ENCODE measurements around the gene ZNF276.
"Not testable (repeated sequence)": the region's sequence is repeated elsewhere in the genome, so short reads cannot be mapped to it uniquely, and the experiment has no call there.

The ZNF276 gene

DNA sequence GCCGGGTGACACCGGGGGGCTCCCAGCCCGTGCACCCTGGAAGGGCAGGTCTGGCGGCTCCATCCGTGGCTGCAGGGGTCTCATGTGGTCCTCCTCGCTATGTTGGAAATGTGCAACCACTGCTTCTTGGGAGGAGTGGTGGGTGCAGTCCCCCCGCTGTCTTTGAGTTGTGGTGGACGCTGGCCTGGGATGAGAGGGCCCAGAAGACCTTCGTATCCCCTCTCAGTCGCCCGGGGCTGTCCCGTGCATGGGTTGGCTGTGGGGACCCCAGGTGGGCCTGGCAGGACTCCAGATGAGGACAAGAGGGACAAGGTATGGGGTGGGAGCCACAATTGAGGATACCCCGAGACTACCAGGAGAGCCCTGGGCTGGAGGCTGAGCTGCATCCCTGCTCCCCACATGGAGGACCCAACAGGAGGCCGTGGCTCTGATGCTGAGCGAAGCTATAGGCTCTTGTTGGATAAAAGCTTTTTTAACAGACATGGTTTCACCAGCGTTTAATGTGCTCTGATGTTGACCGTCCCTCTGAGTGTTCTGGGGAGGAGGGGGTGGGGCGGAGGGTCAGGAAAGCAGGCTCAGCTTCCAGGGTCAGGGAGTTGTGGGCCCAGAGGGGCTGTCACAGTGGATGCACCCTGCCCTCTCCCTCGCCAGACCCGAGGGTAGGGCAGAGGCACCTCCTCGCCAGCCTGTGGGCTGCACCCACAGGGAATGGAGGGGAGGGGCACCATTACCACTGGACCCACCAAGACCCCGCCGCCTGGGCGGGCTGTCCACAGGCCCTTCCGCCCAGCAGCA, 25.3 kb upstream of the ZNF276 start:
- Histone ChIP-seq H3K9ac (ENCODE audit: low read length) (no peak overlapping the region), H3K4me2 (ENCODE audit: low read length) (no peak overlapping the region), H4K20me1 (ENCODE audit: insufficient read depth, low read length) (peaks cover 6% of the 10 kb centered on the region; the same call in 1 of the 2 replicates), H3K4me3 (ENCODE audit: low read length) (no peak overlapping the region), H3K79me2 (ENCODE audit: low read length) (no peaks in the 10 kb centered on the region), H2AFZ (ENCODE audit: low read depth, low read length) (no peak overlapping the region), H3K27ac (ENCODE audit: low read length) (no peak overlapping the region), H3K27me3 (ENCODE audit: low read depth, low read length) (no peaks in the 10 kb centered on the region), H3K36me3 (replicated peaks; ENCODE audit: low read depth, low read length) (peaks cover 17% of the 10 kb centered on the region), H3K9me3 (ENCODE audit: insufficient read depth, low read length) (no peaks in the 10 kb centered on the region), H3K4me1 (ENCODE audit: low read length) (peaks cover 10% of the 10 kb centered on the region)
- TF ChIP-seq EZH2phosphoT487 (IDR thresholded peaks at IDR 0.05; ENCODE audit: low read depth): no peak
- TF ChIP-seq, protein P1, sequence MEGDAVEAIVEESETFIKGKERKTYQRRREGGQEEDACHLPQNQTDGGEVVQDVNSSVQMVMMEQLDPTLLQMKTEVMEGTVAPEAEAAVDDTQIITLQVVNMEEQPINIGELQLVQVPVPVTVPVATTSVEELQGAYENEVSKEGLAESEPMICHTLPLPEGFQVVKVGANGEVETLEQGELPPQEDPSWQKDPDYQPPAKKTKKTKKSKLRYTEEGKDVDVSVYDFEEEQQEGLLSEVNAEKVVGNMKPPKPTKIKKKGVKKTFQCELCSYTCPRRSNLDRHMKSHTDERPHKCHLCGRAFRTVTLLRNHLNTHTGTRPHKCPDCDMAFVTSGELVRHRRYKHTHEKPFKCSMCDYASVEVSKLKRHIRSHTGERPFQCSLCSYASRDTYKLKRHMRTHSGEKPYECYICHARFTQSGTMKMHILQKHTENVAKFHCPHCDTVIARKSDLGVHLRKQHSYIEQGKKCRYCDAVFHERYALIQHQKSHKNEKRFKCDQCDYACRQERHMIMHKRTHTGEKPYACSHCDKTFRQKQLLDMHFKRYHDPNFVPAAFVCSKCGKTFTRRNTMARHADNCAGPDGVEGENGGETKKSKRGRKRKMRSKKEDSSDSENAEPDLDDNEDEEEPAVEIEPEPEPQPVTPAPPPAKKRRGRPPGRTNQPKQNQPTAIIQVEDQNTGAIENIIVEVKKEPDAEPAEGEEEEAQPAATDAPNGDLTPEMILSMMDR (IDR thresholded peaks at IDR 0.05; ENCODE audit: low read depth, low read length): no peak

DNA sequence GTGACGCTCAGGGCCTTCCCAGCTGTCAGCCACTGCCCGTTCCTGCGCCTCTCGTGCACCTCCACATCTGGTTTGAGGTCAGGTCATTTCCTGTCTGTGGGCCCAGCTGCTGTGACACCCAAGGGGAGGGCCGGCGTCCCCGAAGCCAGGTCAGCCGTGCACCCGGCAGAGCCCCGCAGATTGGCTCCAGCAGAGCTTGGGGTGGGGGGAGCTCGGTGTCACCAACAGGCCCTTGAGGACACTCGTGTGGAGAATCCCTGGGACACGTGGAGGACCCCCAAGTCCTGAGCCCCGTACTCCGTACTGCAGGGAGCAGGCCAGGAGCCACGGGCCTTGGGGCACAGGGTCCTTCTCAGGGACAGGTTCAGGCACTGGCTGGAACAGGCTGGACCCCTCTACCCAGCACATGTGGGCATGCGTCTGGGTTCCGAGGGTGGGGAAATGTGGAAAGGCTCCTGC, 24.6 kb upstream of the ZNF276 start:
- Histone ChIP-seq H3K36me3 (replicated peaks; ENCODE audit: low read depth, low read length) (peaks cover 11% of the 10 kb centered on the region), H3K79me2 (ENCODE audit: low read length) (no peaks in the 10 kb centered on the region), H3K9me3 (ENCODE audit: insufficient read depth, low read length) (no peaks in the 10 kb centered on the region), H3K27ac (ENCODE audit: low read length) (no peak overlapping the region), H4K20me1 (ENCODE audit: insufficient read depth, low read length) (peaks cover 6% of the 10 kb centered on the region; the same call in 1 of the 2 replicates), H3K4me1 (ENCODE audit: low read length) (peaks cover 10% of the 10 kb centered on the region), H2AFZ (ENCODE audit: low read depth, low read length) (no peak overlapping the region), H3K9ac (ENCODE audit: low read length) (no peak overlapping the region), H3K4me2 (ENCODE audit: low read length) (no peak overlapping the region), H3K27me3 (ENCODE audit: low read depth, low read length) (no peaks in the 10 kb centered on the region), H3K4me3 (ENCODE audit: low read length) (no peak overlapping the region)
- TF ChIP-seq EZH2phosphoT487 (IDR thresholded peaks at IDR 0.05; ENCODE audit: low read depth): no peak
- TF ChIP-seq, protein P1 (IDR thresholded peaks at IDR 0.05; ENCODE audit: low read depth, low read length): no peak

DNA sequence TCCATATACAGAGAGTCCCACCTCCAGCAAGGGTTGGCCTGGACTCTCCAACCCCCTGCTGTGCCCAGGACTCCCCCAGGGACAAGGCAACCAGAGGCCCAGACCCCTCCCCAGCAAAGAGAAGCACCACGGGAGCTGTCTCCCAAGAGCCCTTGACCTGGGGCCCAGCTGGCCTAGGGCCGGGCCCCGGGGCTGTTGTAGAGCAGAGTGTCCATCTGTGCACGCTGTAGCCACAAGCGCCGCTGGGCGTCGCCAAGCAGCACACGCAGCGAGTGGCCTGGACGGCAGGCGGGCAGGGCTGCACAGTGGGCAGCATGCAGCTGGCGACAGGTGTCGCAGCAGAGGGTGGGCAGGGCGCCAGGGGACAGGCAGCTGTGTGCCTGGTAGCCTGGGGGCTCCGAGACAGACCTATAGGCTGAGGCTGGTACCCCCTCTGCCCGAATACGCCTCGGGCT, 24.1 kb upstream of the ZNF276 start:
- Histone ChIP-seq H3K36me3 (replicated peaks; ENCODE audit: low read depth, low read length) (peaks cover 8% of the 10 kb centered on the region), H3K79me2 (ENCODE audit: low read length) (no peaks in the 10 kb centered on the region), H3K27ac (ENCODE audit: low read length) (no peak overlapping the region), H3K4me3 (ENCODE audit: low read length) (no peak overlapping the region), H3K4me2 (ENCODE audit: low read length) (no peak overlapping the region), H4K20me1 (ENCODE audit: insufficient read depth, low read length) (peaks cover 6% of the 10 kb centered on the region; the same call in 1 of the 2 replicates), H3K27me3 (ENCODE audit: low read depth, low read length) (no peaks in the 10 kb centered on the region), H3K9me3 (ENCODE audit: insufficient read depth, low read length) (no peaks in the 10 kb centered on the region), H3K9ac (ENCODE audit: low read length) (no peak overlapping the region), H3K4me1 (ENCODE audit: low read length) (peaks cover 11% of the 10 kb centered on the region), H2AFZ (ENCODE audit: low read depth, low read length) (no peak overlapping the region)
- TF ChIP-seq, protein P1 (IDR thresholded peaks at IDR 0.05; ENCODE audit: low read depth, low read length): no peak
- no peak for TF ChIP-seq EZH2phosphoT487 (IDR thresholded peaks at IDR 0.05; ENCODE audit: low read depth)

DNA sequence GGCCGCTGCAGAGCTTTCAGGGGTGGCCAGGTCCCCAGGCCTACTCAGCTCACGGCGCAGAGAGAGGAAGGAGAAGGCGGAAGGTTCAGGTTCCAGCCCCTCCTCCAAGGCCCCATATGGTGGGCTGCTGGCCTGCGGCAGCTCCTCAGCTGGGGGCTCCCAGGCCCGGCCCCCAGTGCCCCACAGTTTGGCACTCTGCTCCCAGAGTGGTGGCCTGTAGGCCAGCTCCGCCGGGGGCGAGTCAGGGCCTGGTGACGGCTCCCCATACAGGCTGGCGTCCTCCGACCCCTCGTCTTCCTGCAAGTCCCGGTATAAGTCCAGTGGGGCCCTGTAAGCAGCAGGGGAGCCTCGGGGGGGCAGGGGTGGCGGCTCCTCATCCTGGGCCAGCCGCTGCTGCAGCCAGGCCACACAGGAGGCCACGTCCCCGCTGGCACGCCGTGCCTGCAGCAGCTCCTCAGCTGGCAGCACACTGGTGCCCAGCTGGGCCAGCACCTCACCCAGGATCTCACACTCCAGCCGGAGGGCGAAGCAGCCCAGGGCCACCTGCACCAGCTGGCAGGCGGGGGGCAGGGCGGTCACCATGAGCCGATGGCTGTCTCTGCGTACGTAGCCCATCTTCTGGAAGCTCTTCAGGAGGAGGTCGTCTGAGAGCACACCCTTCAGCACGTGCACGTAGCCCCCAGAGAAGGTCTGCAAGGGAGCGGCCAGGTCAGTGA, 23.6 kb upstream of the ZNF276 start:
- Histone ChIP-seq H3K27me3 (ENCODE audit: low read depth, low read length) (no peaks in the 10 kb centered on the region), H3K4me1 (ENCODE audit: low read length) (peaks cover 14% of the 10 kb centered on the region), H3K4me3 (ENCODE audit: low read length) (no peak overlapping the region), H3K27ac (ENCODE audit: low read length) (no peak overlapping the region), H3K9ac (ENCODE audit: low read length) (no peak overlapping the region), H2AFZ (ENCODE audit: low read depth, low read length) (no peak overlapping the region), H4K20me1 (ENCODE audit: insufficient read depth, low read length) (peaks cover 6% of the 10 kb centered on the region; the same call in 1 of the 2 replicates), H3K79me2 (ENCODE audit: low read length) (no peaks in the 10 kb centered on the region), H3K9me3 (ENCODE audit: insufficient read depth, low read length) (no peaks in the 10 kb centered on the region), H3K4me2 (ENCODE audit: low read length) (no peak overlapping the region), H3K36me3 (replicated peaks; ENCODE audit: low read depth, low read length) (peaks cover 6% of the 10 kb centered on the region)
- no peak for TF ChIP-seq EZH2phosphoT487 (IDR thresholded peaks at IDR 0.05; ENCODE audit: low read depth)
- TF ChIP-seq, protein P1 (IDR thresholded peaks at IDR 0.05; ENCODE audit: low read depth, low read length): no peak

DNA sequence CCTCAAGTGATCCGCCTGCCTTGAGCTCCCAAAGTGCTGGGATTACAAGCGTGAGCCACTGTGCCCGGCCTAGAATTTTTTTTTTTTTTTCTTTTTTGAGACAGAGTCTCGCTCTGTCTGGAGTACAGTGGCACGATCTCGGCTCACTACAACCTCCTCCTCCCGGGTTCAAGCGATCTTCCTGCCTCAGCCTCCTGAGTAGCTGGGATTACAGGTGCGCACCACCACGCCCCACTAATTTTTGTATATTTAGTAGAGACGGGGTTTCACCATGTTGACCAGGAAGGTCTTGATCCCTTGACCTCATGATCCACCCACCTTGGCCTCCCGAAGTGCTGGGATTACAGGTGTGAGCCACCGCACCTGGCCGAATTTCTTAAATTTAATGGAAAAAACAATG, 22.6 kb upstream of the ZNF276 start:
- H2AFZ ChIP-seq (ENCODE audit: low read depth, low read length); H3K4me3 ChIP-seq (ENCODE audit: low read length); H3K27me3 ChIP-seq (ENCODE audit: low read depth, low read length); H4K20me1 ChIP-seq (ENCODE audit: insufficient read depth, low read length); H3K9me3 ChIP-seq (ENCODE audit: insufficient read depth, low read length); H3K36me3 ChIP-seq (replicated peaks; ENCODE audit: low read depth, low read length); H3K79me2 ChIP-seq (ENCODE audit: low read length); H3K4me2 ChIP-seq (ENCODE audit: low read length); H3K27ac ChIP-seq (ENCODE audit: low read length); H3K9ac ChIP-seq (ENCODE audit: low read length): not testable (repeated sequence)
- H3K4me1 ChIP-seq (ENCODE audit: low read length): peaks cover 14% of the 10 kb centered on the region

Measured in OCI-LY3 (cell line).